SK-N-SH treated with all-trans-retinoic acid at 6 μM for 48 hours (cell line): ENCODE measurements around the gene PBX4.

Experiments used
- ATAC-seq: fragments of 200-7000 bp; cut with Tn5 transposase; 3 replicates; pipeline ENCODE4 v1.9.1; 2020; ENCODE audit warnings: mild to moderate bottlenecking, moderate library complexity
- ARNTL ChIP-seq: fragments of 450-650 bp; formaldehyde crosslinking; IDR thresholded peaks from 2 replicates; pipeline ENCODE4 v1.5.0; 2020; ENCODE audit warnings: low read depth, mild to moderate bottlenecking, moderate library complexity, borderline replicate concordance
- BACH2 ChIP-seq: fragments of 250-450 bp; sonication (Bioruptor Pico); IDR thresholded peaks from 2 replicates; pipeline ENCODE4 v1.9.0; 2021; ENCODE audit warnings: mild to moderate bottlenecking, borderline replicate concordance
- CREB5 ChIP-seq: fragments of 250-450 bp; sonication (Bioruptor Pico); IDR thresholded peaks from 2 replicates; pipeline ENCODE4 v1.5.1; 2020; ENCODE audit warnings: low read depth, mild to moderate bottlenecking, moderate library complexity
- CSRNP3 ChIP-seq: fragments of 250-450 bp; sonication (Bioruptor Pico); IDR thresholded peaks from 2 replicates; pipeline ENCODE4 v1.5.1; 2021; ENCODE audit warnings: mild to moderate bottlenecking, moderate library complexity
- ESRRG ChIP-seq: fragments of 250-450 bp; sonication (Bioruptor Pico); IDR thresholded peaks from 2 replicates; pipeline ENCODE4 v1.6.1; 2021; ENCODE audit warnings: mild to moderate bottlenecking
- GLIS3 ChIP-seq: fragments of 250-450 bp; sonication (Bioruptor Pico); IDR thresholded peaks from 2 replicates; pipeline ENCODE4 v1.5.0; 2020; ENCODE audit warnings: mild to moderate bottlenecking, moderate library complexity
- ISL1 ChIP-seq: fragments of 250-450 bp; sonication (Bioruptor Pico); IDR thresholded peaks from 2 replicates; pipeline ENCODE4 v2.1.2; 2022; ENCODE audit warnings: mild to moderate bottlenecking, moderate library complexity
- OSR1 ChIP-seq: fragments of 250-450 bp; sonication (Bioruptor Pico); IDR thresholded peaks from 2 replicates; pipeline ENCODE4 v1.8.0; 2022; ENCODE audit warnings: moderate library complexity, mild to moderate bottlenecking, inconsistent platforms
- PATZ1 ChIP-seq: fragments of 250-450 bp; sonication (Bioruptor Pico); IDR thresholded peaks from 2 replicates; pipeline ENCODE4 v1.8.0; 2020; ENCODE audit warnings: mild to moderate bottlenecking, moderate library complexity, borderline replicate concordance
- POU6F1 ChIP-seq: fragments of 250-450 bp; sonication (Bioruptor Pico); IDR thresholded peaks from 2 replicates; pipeline ENCODE4 v1.8.0; 2021; ENCODE audit warnings: low read depth, mild to moderate bottlenecking, moderate library complexity, borderline replicate concordance
- PPARA ChIP-seq: fragments of 250-450 bp; sonication (Bioruptor Pico); IDR thresholded peaks from 2 replicates; pipeline ENCODE4 v1.5.0; 2020; ENCODE audit warnings: mild to moderate bottlenecking, borderline replicate concordance
- RARB ChIP-seq: fragments of 250-450 bp; sonication (Bioruptor Pico); IDR thresholded peaks from 2 replicates; pipeline ENCODE4 v1.8.0; 2021; ENCODE audit warnings: mild to moderate bottlenecking, moderate library complexity
- SNAI2 ChIP-seq: fragments of 250-450 bp; sonication (Bioruptor Pico); IDR thresholded peaks from 2 replicates; pipeline ENCODE4 v1.5.0; 2020; ENCODE audit warnings: mild to moderate bottlenecking, moderate library complexity
- TCF4 ChIP-seq: fragments of 250-450 bp; sonication (Bioruptor Pico); IDR thresholded peaks from 2 replicates; pipeline ENCODE4 v1.8.0; 2021; ENCODE audit warnings: mild to moderate bottlenecking, moderate library complexity, borderline replicate concordance
- TSHZ2 ChIP-seq: fragments of 250-450 bp; sonication (Bioruptor Pico); IDR thresholded peaks from 2 replicates; pipeline ENCODE4 v1.5.0; 2020; ENCODE audit warnings: mild to moderate bottlenecking, moderate library complexity
- ZC3H10 ChIP-seq: fragments of 250-450 bp; sonication (Bioruptor Pico); IDR thresholded peaks from 2 replicates; pipeline ENCODE4 v1.5.1; 2021; ENCODE audit warnings: mild to moderate bottlenecking, moderate library complexity
- ZFP3 ChIP-seq: fragments of 250-450 bp; sonication (Bioruptor Pico); IDR thresholded peaks from 2 replicates; pipeline ENCODE4 v1.5.0; 2020; ENCODE audit warnings: mild to moderate bottlenecking, moderate library complexity
- ZNF565 ChIP-seq: fragments of 450-650 bp; formaldehyde crosslinking; conservative IDR thresholded peaks from 2 replicates; pipeline ENCODE4 v1.5.0; 2020; ENCODE audit warnings: low read depth, mild to moderate bottlenecking, moderate library complexity
- ZNF70 ChIP-seq: fragments of 450-650 bp; formaldehyde crosslinking; IDR thresholded peaks from 2 replicates; pipeline ENCODE4 v1.5.0; 2020; ENCODE audit warnings: mild to moderate bottlenecking, moderate library complexity

Gene PBX4

GRCh38 chr19:19535311-19536191, 82.9 kb downstream of the PBX4 start (continued):
- TF ChIP-seq CSRNP3 (CRISPR knock-in tag), result no peak
- no peak for TF ChIP-seq ARNTL (CRISPR knock-in tag)
- TF ChIP-seq ZNF565 (CRISPR knock-in tag), result no peak
- TF ChIP-seq RARB (CRISPR knock-in tag), result no peak
- no peak for TF ChIP-seq SNAI2
- TF ChIP-seq ZC3H10 (CRISPR knock-in tag), result no peak
- no peak for TF ChIP-seq ISL1 (CRISPR knock-in tag)
- no peak for TF ChIP-seq GLIS3 (CRISPR knock-in tag)
- no peak for TF ChIP-seq TSHZ2 (CRISPR knock-in tag)
- TF ChIP-seq OSR1 (CRISPR knock-in tag), result no peak

GRCh38 chr19:19534556-19535265, 83.8 kb downstream of the PBX4 start:
- ATAC-seq, result no peak
- no peak for TF ChIP-seq ZFP3 (CRISPR knock-in tag)
- TF ChIP-seq SNAI2, result no peak
- TF ChIP-seq PATZ1 (CRISPR knock-in tag), result no peak
- TF ChIP-seq TCF4, result no peak
- no peak for TF ChIP-seq ZNF565 (CRISPR knock-in tag)
- TF ChIP-seq ARNTL (CRISPR knock-in tag), result no peak
- TF ChIP-seq OSR1 (CRISPR knock-in tag), result no peak
- no peak for TF ChIP-seq CSRNP3 (CRISPR knock-in tag)
- TF ChIP-seq BACH2 (CRISPR knock-in tag), result no peak
- no peak for TF ChIP-seq CREB5 (CRISPR knock-in tag)
- no peak for TF ChIP-seq POU6F1 (CRISPR knock-in tag)
- TF ChIP-seq ISL1 (CRISPR knock-in tag), result no peak
- no peak for TF ChIP-seq PPARA (CRISPR knock-in tag)
- TF ChIP-seq ESRRG, result no peak
- no peak for TF ChIP-seq ZC3H10 (CRISPR knock-in tag)
- no peak for TF ChIP-seq RARB (CRISPR knock-in tag)
- no peak for TF ChIP-seq ZNF70 (CRISPR knock-in tag)
